Activated CD8-positive, alpha-beta T cell treated with anti-CD3 and anti-CD28 coated beads for 36 hours (primary cell): Measurements from ENCODE around the gene CABP4. TPM values are rescaled to one million over a fixed set of nuclear protein-coding genes. Genes with fewer than 3 reads are reported as not detected.

Experiments
- ATAC-seq: fragments of 200-7000 bp; cut with Tn5 transposase; one replicate; pipeline ENCODE4 v1.10.0; 2021; ENCODE audit warnings: mild to moderate bottlenecking, moderate library complexity
- CTCF ChIA-PET: fragments of 350-600 bp; sonication (Branson Sonifier 250); formaldehyde crosslinking; loops from one replicate; lab custom pipeline; 2021; ENCODE audit warnings: antibody characterized with exemption; lab: Charles Lee
- POLR2A ChIA-PET: fragments of 350-600 bp; sonication (Branson Sonifier 250); formaldehyde crosslinking; loops from one replicate; lab custom pipeline; 2021; ENCODE audit warnings: antibody characterized with exemption; lab: Charles Lee
- DNase-seq: peaks from one replicate; pipeline ENCODE4 v3.0.0-alpha.2; 2020
- H3K27ac Mint-ChIP-seq: one replicate; pipeline ENCODE4 v1.8.0; 2021; ENCODE audit warnings: mild to moderate bottlenecking, mixed read lengths
- H3K27me3 Mint-ChIP-seq: one replicate; pipeline ENCODE4 v1.8.0; 2021; ENCODE audit warnings: mixed read lengths
- H3K36me3 Mint-ChIP-seq: one replicate; pipeline ENCODE4 v1.8.0; 2021; ENCODE audit warnings: low read depth, mixed read lengths
- H3K4me1 Mint-ChIP-seq: one replicate; pipeline ENCODE4 v1.8.0; 2021; ENCODE audit warnings: low read depth, mixed read lengths
- H3K4me3 Mint-ChIP-seq: one replicate; pipeline ENCODE4 v1.8.0; 2021; ENCODE audit warnings: mild to moderate bottlenecking, moderate library complexity, mixed read lengths
- H3K9me3 Mint-ChIP-seq: one replicate; pipeline ENCODE4 v1.8.0; 2021; ENCODE audit warnings: mixed read lengths
- intact Hi-C: fragments of 100-400 bp; cut with micrococcal nuclease; formaldehyde crosslinking; loops from one replicate; pipeline ENCODE4 v1.10.0; 2022
- total RNA-seq, 2 experiments: library from RNA; stranded (reverse); gene quantifications; one replicate each; pipeline ENCODE4 v1.2.3, GENCODE V29; 2021
- TF ChIP-seq, protein P1 (sequence below): fragments of 200-600 bp; IDR thresholded peaks from one replicate; pipeline ENCODE4 v1.8.0; 2022; ENCODE audit warnings: antibody characterized with exemption, mild to moderate bottlenecking

The CABP4 gene
- total RNA-seq, 2 experiments from 2014 or later, result 0.83 to 1.4 TPM

- Mint-ChIP-seq H3K4me3 (peak overlapping the region; percentile 87), H3K27me3 (no peaks in the 10 kb centered on the region), H3K36me3 (peaks cover 56% of the 10 kb centered on the region), H3K4me1 (peaks cover 64% of the 10 kb centered on the region), H3K27ac (peak overlapping the region; percentile 86), H3K9me3 (no peaks in the 10 kb centered on the region)
- CTCF ChIA-PET, result interaction anchor here (1.1 to 3.5 kb wide), 5 partner anchors 12 to 100 kb away, joined by 3 to 20 read pairs (median 4); partner anchors contain the start of genes CDK2AP2, POLD4 and RPS6KB2
- POLR2A ChIA-PET, result interaction anchor here (0.7 to 3.6 kb wide), 14 partner anchors 11 to 100 kb away, joined by 3 to 75 read pairs (median 4); partner anchors contain the start of genes PTPRCAP, RAD9A, RPS6KB2 and TMEM134
- no peak for DNase-seq
- ATAC-seq, result no peak
- intact Hi-C loops, result loop anchor here (10.0 kb wide), 1 partner anchor 77 kb away; the partner anchor contains the start of gene AIP
- TF ChIP-seq, protein P1, sequence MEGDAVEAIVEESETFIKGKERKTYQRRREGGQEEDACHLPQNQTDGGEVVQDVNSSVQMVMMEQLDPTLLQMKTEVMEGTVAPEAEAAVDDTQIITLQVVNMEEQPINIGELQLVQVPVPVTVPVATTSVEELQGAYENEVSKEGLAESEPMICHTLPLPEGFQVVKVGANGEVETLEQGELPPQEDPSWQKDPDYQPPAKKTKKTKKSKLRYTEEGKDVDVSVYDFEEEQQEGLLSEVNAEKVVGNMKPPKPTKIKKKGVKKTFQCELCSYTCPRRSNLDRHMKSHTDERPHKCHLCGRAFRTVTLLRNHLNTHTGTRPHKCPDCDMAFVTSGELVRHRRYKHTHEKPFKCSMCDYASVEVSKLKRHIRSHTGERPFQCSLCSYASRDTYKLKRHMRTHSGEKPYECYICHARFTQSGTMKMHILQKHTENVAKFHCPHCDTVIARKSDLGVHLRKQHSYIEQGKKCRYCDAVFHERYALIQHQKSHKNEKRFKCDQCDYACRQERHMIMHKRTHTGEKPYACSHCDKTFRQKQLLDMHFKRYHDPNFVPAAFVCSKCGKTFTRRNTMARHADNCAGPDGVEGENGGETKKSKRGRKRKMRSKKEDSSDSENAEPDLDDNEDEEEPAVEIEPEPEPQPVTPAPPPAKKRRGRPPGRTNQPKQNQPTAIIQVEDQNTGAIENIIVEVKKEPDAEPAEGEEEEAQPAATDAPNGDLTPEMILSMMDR, result no peak
These were observed 47.4 kb upstream of the CABP4 start for GRCh38 chr11:67407688-67408163.

DNA sequence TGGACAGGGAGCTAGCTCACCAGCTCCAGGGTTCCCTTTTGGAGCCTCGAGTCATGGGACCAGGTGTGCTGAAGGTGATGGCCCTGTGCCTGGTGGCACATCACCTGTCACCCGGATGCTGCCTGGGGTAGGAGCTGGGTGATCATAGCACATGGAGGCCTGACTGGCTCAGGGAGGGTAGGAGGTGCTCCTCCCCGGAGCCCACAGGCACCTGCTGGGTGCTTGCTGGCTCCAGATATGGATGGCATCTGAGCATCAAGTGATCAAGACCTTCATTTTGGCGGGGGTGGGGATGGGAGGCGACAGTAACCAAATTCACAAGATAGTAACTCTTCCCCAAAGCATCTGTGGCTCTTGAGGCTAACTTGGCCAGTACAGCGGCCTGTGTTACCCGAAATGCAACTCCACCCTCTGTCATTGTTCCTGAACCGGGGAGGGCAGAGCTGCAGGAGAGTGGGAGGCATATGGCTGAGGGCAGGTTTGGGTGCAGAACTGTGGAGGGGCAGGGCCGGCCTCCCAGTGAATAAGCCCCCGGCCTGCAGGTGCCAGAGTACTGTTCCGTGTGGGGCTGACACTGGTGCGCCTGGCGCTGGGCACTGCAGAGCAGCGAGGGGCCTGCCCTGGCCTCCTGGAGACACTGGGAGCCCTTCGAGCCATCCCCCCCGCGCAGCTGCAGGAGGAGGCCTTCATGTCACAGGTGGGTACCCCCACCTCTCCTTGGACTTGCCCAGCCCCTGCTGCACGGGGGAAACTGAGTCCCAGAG is 46.5 kb upstream of the CABP4 start:
- TF ChIP-seq, protein P1, result no peak
- peak; percentile 1 for ATAC-seq
- ChIA-PET CTCF (interaction anchor here (1.1 to 3.5 kb wide), 4 partner anchors 11 to 99 kb away, joined by 3 to 20 read pairs (median 4); partner anchors contain the start of genes CDK2AP2 and RPS6KB2), POLR2A (interaction anchor here (0.6 to 3.6 kb wide), 13 partner anchors 10 to 102 kb away, joined by 3 to 75 read pairs (median 4); partner anchors contain the start of genes AIP, PTPRCAP and RAD9A)
- peak; percentile 58 for DNase-seq
- no peaks in the 10 kb centered on the region for H3K9me3 Mint-ChIP-seq
- H3K27me3 Mint-ChIP-seq, result no peaks in the 10 kb centered on the region
- peaks cover 56% of the 10 kb centered on the region for H3K36me3 Mint-ChIP-seq
- H3K4me1 Mint-ChIP-seq, result peaks cover 66% of the 10 kb centered on the region
- intact Hi-C loops, result loop anchor here (10.0 kb wide), 1 partner anchor 76 kb away; the partner anchor contains the start of gene AIP
- H3K27ac Mint-ChIP-seq, result peak overlapping the region; percentile 86
- peak overlapping the region; percentile 87 for H3K4me3 Mint-ChIP-seq

DNA sequence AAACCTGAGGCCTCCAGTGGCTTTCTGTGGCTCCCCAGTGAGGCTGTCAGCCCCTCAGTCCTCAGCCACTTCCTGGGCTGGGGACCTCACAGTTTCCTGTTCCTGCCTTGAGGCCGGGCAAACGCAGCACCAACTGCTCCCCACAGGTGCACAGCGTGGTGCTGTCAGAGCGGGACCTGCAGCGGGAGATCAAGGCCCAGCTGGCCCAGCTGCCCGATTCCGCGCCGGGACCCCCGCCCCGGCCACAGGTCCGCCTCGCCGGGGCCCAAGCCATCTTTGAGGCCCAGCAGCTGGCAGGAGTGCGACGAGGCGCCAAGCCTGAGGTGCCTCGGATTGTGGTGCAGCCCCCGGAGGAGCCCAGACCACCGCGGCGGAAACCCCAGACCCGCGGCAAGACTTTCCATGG is 45.9 kb upstream of the CABP4 start:
- peaks cover 56% of the 10 kb centered on the region for H3K36me3 Mint-ChIP-seq
- ChIA-PET CTCF (interaction anchor here (1.3 to 3.5 kb wide), 2 partner anchors 10 to 19 kb away, joined by 4 to 20 read pairs; partner anchors contain the start of gene RPS6KB2), POLR2A (interaction anchor here (0.6 to 3.6 kb wide), 12 partner anchors 9 to 102 kb away, joined by 3 to 75 read pairs (median 4); partner anchors contain the start of genes AIP, GPR152, PTPRCAP and RAD9A)
- intact Hi-C loops, result loop anchor here (10.0 kb wide), 1 partner anchor 76 kb away; the partner anchor contains the start of gene AIP
- TF ChIP-seq, protein P1, result no peak
- no peaks in the 10 kb centered on the region for H3K27me3 Mint-ChIP-seq
- DNase-seq, result peak; percentile 88
- H3K27ac Mint-ChIP-seq, result peak overlapping the region; percentile 88
- peaks cover 66% of the 10 kb centered on the region for H3K4me1 Mint-ChIP-seq
- no peaks in the 10 kb centered on the region for H3K9me3 Mint-ChIP-seq
- ATAC-seq, result peak; percentile 63
- H3K4me3 Mint-ChIP-seq, result peak overlapping the region; percentile 87

- ATAC-seq, result no peak
- intact Hi-C loops, result loop anchor here (10.0 kb wide), 1 partner anchor 75 kb away; the partner anchor contains the start of gene AIP
These were observed 45.3 kb upstream of the CABP4 start for GRCh38 chr11:67409781-67410368.

More at GRCh38 chr11:67409781-67410368, 45.3 kb upstream of the CABP4 start:
- H3K4me3 Mint-ChIP-seq, result peak overlapping the region; percentile 87
- peaks cover 66% of the 10 kb centered on the region for H3K4me1 Mint-ChIP-seq
- ChIA-PET CTCF (interaction anchor here (3.5 kb wide), 1 partner anchor 10 kb away, joined by 20 read pairs; no protein-coding TSS in a partner anchor), POLR2A (interaction anchor here (0.6 to 3.6 kb wide), 6 partner anchors 9 to 73 kb away, joined by 3 to 75 read pairs (median 16); partner anchors contain the start of genes AIP, GPR152 and PTPRCAP)
- H3K9me3 Mint-ChIP-seq, result no peaks in the 10 kb centered on the region
- peak overlapping the region; percentile 88 for H3K27ac Mint-ChIP-seq
- TF ChIP-seq, protein P1, result no peak
- no peak for DNase-seq
- H3K27me3 Mint-ChIP-seq, result no peaks in the 10 kb centered on the region
- peaks cover 51% of the 10 kb centered on the region for H3K36me3 Mint-ChIP-seq
